Neural cell (in vitro differentiated cells): Measurements from ENCODE around the gene PHACTR1. TPM values are rescaled to one million over a fixed set of nuclear protein-coding genes. Genes with fewer than 3 reads are reported as not detected.

Experiments used
- H2AFZ ChIP-seq: fragments of 200-600, 300-800 bp; sonication (generic), shearing (Covaris generic); 2 replicates; pipeline ENCODE4 v1.6.0; 2014; ENCODE audit warnings: low read depth, mild to moderate bottlenecking, antibody characterized with exemption, low read length, moderate library complexity
- H3F3A ChIP-seq: fragments of 200-600 bp; shearing (Covaris generic); 2 replicates; pipeline ENCODE4 v1.6.1; 2016; ENCODE audit warnings: mild to moderate bottlenecking, moderate library complexity, mixed read lengths, antibody characterized with exemption, low read length; ENCODE audit not compliant: insufficient read depth, poor library complexity, severe bottlenecking
- H3K27ac ChIP-seq: fragments of 200-600, 300-800 bp; sonication (generic), shearing (Covaris generic); 2 replicates; pipeline ENCODE4 v1.5.1; 2014; ENCODE audit warnings: mild to moderate bottlenecking, low read length, moderate library complexity
- H3K27me3 ChIP-seq: fragments of 300-800, 200-600 bp; sonication (generic), shearing (Covaris generic); 2 replicates; pipeline ENCODE4 v1.6.0; 2014; ENCODE audit warnings: mild to moderate bottlenecking, low read depth, low read length, moderate library complexity; ENCODE audit not compliant: insufficient read depth
- H3K36me3 ChIP-seq: fragments of 300-800, 200-600 bp; sonication (generic), shearing (Covaris generic); 2 replicates; pipeline ENCODE4 v1.5.1; 2014; ENCODE audit warnings: mild to moderate bottlenecking, antibody characterized with exemption, low read length, moderate library complexity; ENCODE audit not compliant: insufficient read depth
- H3K4me2 ChIP-seq: fragments of 300-800, 200-600 bp; sonication (generic), shearing (Covaris generic); 2 replicates; pipeline ENCODE4 v1.6.0; 2014; ENCODE audit warnings: mild to moderate bottlenecking, low read length
- H3K4me3 ChIP-seq: fragments of 300-800, 200-600 bp; sonication (generic), shearing (Covaris generic); 2 replicates; pipeline ENCODE4 v1.5.1; 2014; ENCODE audit warnings: mild to moderate bottlenecking, low read length, moderate library complexity
- H3K79me2 ChIP-seq: fragments of 200-600 bp; shearing (Covaris generic); replicated peaks from 2 replicates; pipeline ENCODE4 v1.6.0; 2014; ENCODE audit warnings: mild to moderate bottlenecking, low read length, moderate library complexity; ENCODE audit not compliant: insufficient read depth
- H3K9ac ChIP-seq: fragments of 300-800, 200-600 bp; sonication (generic), shearing (Covaris generic); 2 replicates; pipeline ENCODE4 v1.6.1; 2016; ENCODE audit warnings: mild to moderate bottlenecking, low read length, mixed read lengths
- H3K9me2 ChIP-seq: fragments of 200-600 bp; shearing (Covaris generic); 2 replicates; pipeline ENCODE4 v1.6.1; 2016; ENCODE audit warnings: mild to moderate bottlenecking, low read length, mixed read lengths; ENCODE audit not compliant: insufficient read depth
- H3K9me3 ChIP-seq: fragments of 200-600, 300-800 bp; sonication (generic), shearing (Covaris generic); 2 replicates; pipeline ENCODE4 v1.6.1; 2016; ENCODE audit warnings: mild to moderate bottlenecking, mixed run types, low read length, moderate library complexity, mixed read lengths
- H4K20me1 ChIP-seq: fragments of 200-600 bp; shearing (Covaris generic); 2 replicates; pipeline ENCODE4 v1.6.1; 2016; ENCODE audit warnings: mild to moderate bottlenecking, mixed run types; ENCODE audit not compliant: insufficient read depth
- CTCF ChIP-seq: fragments of 450-650 bp; IDR thresholded peaks from 2 replicates; pipeline ENCODE4 v1.5.1; 2014; ENCODE audit warnings: antibody characterized with exemption, mild to moderate bottlenecking, moderate library complexity; ENCODE audit not compliant: poor library complexity, severe bottlenecking
- EP300 ChIP-seq: fragments of 450-650 bp; conservative IDR thresholded peaks from 2 replicates; pipeline ENCODE4 v1.6.1; 2014; ENCODE audit warnings: antibody characterized with exemption, mild to moderate bottlenecking, moderate library complexity; ENCODE audit not compliant: poor library complexity, severe bottlenecking
- EZH2 ChIP-seq: fragments of 200-600, 300-800 bp; shearing (Covaris generic), sonication (generic); IDR thresholded peaks from 2 replicates; pipeline ENCODE4 v1.6.1; 2014; ENCODE audit warnings: antibody characterized with exemption, low read length, borderline replicate concordance, mild to moderate bottlenecking; ENCODE audit not compliant: insufficient read depth, poor library complexity, severe bottlenecking
- MXI1 ChIP-seq: fragments of 450-650 bp; conservative IDR thresholded peaks from 2 replicates; pipeline ENCODE4 v1.6.1; 2014; ENCODE audit warnings: antibody characterized with exemption, mild to moderate bottlenecking; ENCODE audit not compliant: poor library complexity, severe bottlenecking
- POLR2AphosphoS5 ChIP-seq: IDR thresholded peaks from 2 replicates; pipeline ENCODE4 v1.6.1; 2012
- RAD21 ChIP-seq: fragments of 450-650 bp; conservative IDR thresholded peaks from 2 replicates; pipeline ENCODE4 v1.6.1; 2014; ENCODE audit warnings: antibody characterized with exemption, mild to moderate bottlenecking, moderate library complexity
- SMC3 ChIP-seq: fragments of 450-650 bp; conservative IDR thresholded peaks from 2 replicates; pipeline ENCODE4 v1.6.1; 2014; ENCODE audit warnings: antibody characterized with exemption, mild to moderate bottlenecking, moderate library complexity; ENCODE audit not compliant: poor library complexity
- TAF1 ChIP-seq: IDR thresholded peaks from 2 replicates; pipeline ENCODE4 v1.6.1; 2012; ENCODE audit warnings: low read depth
- polyA plus RNA-seq: library from polyadenylated mRNA; depleted of rRNA; stranded (reverse); fragments of >200 nt; gene quantifications from 2 replicates; pipeline ENCODE4 v1.2.3, GENCODE V29; 2014
- TF ChIP-seq, protein P1 (sequence below): IDR thresholded peaks from 2 replicates; pipeline ENCODE4 v1.6.1; 2012; ENCODE audit warnings: borderline replicate concordance

Gene PHACTR1
- polyA plus RNA-seq, 1 donor from 2014 or later = 7.8 TPM

DNA sequence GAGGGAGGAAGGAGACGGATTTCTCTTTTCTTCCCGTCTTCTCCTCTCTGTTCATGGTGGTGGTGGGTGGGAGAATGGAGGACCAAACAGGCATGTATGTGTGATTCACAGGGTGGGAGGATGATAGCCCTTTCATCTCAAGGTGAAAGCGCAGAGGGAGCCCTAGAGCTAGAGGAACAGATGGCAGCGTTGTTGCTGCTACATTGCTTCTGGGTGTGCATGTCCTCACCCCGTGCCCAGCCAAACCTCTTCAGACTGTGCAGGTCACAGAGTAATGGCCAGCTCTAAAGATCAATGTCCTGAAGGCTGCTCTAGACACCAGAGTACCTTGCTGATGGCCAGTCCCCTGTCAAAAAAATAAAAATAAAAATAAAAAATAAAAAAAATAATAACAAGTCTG is 310.0 kb downstream of the PHACTR1 start:
- no peak overlapping the region for H2AFZ ChIP-seq
- H3K36me3 ChIP-seq = no peaks in the 10 kb centered on the region
- TF ChIP-seq EZH2 (no peak), RAD21 (no peak), TAF1 (no peak), MXI1 (no peak), SMC3 (no peak), EP300 (no peak), CTCF (no peak), POLR2AphosphoS5 (no peak)
- TF ChIP-seq, protein P1, sequence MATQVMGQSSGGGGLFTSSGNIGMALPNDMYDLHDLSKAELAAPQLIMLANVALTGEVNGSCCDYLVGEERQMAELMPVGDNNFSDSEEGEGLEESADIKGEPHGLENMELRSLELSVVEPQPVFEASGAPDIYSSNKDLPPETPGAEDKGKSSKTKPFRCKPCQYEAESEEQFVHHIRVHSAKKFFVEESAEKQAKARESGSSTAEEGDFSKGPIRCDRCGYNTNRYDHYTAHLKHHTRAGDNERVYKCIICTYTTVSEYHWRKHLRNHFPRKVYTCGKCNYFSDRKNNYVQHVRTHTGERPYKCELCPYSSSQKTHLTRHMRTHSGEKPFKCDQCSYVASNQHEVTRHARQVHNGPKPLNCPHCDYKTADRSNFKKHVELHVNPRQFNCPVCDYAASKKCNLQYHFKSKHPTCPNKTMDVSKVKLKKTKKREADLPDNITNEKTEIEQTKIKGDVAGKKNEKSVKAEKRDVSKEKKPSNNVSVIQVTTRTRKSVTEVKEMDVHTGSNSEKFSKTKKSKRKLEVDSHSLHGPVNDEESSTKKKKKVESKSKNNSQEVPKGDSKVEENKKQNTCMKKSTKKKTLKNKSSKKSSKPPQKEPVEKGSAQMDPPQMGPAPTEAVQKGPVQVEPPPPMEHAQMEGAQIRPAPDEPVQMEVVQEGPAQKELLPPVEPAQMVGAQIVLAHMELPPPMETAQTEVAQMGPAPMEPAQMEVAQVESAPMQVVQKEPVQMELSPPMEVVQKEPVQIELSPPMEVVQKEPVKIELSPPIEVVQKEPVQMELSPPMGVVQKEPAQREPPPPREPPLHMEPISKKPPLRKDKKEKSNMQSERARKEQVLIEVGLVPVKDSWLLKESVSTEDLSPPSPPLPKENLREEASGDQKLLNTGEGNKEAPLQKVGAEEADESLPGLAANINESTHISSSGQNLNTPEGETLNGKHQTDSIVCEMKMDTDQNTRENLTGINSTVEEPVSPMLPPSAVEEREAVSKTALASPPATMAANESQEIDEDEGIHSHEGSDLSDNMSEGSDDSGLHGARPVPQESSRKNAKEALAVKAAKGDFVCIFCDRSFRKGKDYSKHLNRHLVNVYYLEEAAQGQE = no peak
- no peak overlapping the region for H3K9ac ChIP-seq
- no peaks in the 10 kb centered on the region for H3K9me3 ChIP-seq
- no peaks in the 10 kb centered on the region for H4K20me1 ChIP-seq
- no peaks in the 10 kb centered on the region for H3K27me3 ChIP-seq
- H3K9me2 ChIP-seq = no peaks in the 10 kb centered on the region
- H3K4me2 ChIP-seq = no peak overlapping the region
- H3K27ac ChIP-seq = no peak overlapping the region
- H3F3A ChIP-seq = no peaks in the 10 kb centered on the region
- no peak overlapping the region for H3K4me3 ChIP-seq
- H3K79me2 ChIP-seq = no peaks in the 10 kb centered on the region

- H3F3A ChIP-seq = no peaks in the 10 kb centered on the region
- TF ChIP-seq RAD21 (no peak), CTCF (no peak), SMC3 (no peak)
- H3K4me2 ChIP-seq = no peak overlapping the region
- no peaks in the 10 kb centered on the region for H3K36me3 ChIP-seq
- H2AFZ ChIP-seq = no peak overlapping the region
- no peaks in the 10 kb centered on the region for H3K9me2 ChIP-seq
- H3K4me3 ChIP-seq = no peak overlapping the region
- no peaks in the 10 kb centered on the region for H3K27me3 ChIP-seq
- H3K9me3 ChIP-seq = no peaks in the 10 kb centered on the region
- H3K79me2 ChIP-seq = no peaks in the 10 kb centered on the region
- H4K20me1 ChIP-seq = no peaks in the 10 kb centered on the region
- H3K27ac ChIP-seq = no peak overlapping the region
- H3K9ac ChIP-seq = no peak overlapping the region
Measured at GRCh38 chr6:13027207-13027606, 310.6 kb downstream of the PHACTR1 start.
